PC-9 (cell line): ENCODE data around the gene PCBP2. TPM values are rescaled to one million over a fixed set of nuclear protein-coding genes. Genes with fewer than 3 reads are reported as not detected.

Experiments
- BruUV-seq: library from RNA; stranded (reverse); fragments of 400-500 nt; replicated peaks from 2 replicates; lab custom pipeline; 2021; lab: Mats Ljungman, UMichigan
- CTCF ChIA-PET: fragments of 300-600 bp; sonication (Branson Sonifier 250); formaldehyde crosslinking; loops from one replicate; lab custom pipeline; 2022; ENCODE audit warnings: antibody characterized with exemption; lab: Charles Lee
- POLR2A ChIA-PET: fragments of 300-600 bp; sonication (Branson Sonifier 250); formaldehyde crosslinking; loops from one replicate; lab custom pipeline; 2022; ENCODE audit warnings: antibody characterized with exemption; ENCODE audit not compliant: unreplicated experiment; lab: Charles Lee
- DNase-seq, 2 experiments: peaks; one replicate each; pipeline versions ENCODE4 v3.0.0 to v3.0.0-alpha.2; 2015 to 2022; ENCODE audit warnings: mixed read lengths in 1 of 2
- H2AFZ ChIP-seq: fragments of 200-600 bp; sonication (generic); 2 replicates; pipeline ENCODE4 v1.8.1; 2017; ENCODE audit warnings: antibody characterized with exemption
- H3F3A ChIP-seq: fragments of 200-600 bp; sonication (generic); 2 replicates; pipeline ENCODE4 v1.8.1; 2017; ENCODE audit warnings: antibody characterized with exemption, mild to moderate bottlenecking, low read depth; ENCODE audit not compliant: insufficient read depth
- H3K27ac ChIP-seq: fragments of 200-600 bp; sonication (generic); 2 replicates; pipeline ENCODE4 v1.6.1; 2016; ENCODE audit warnings: mixed run types
- H3K27me3 ChIP-seq: fragments of 200-600 bp; sonication (generic); 2 replicates; pipeline ENCODE4 v1.6.1; 2016; ENCODE audit warnings: low read depth, mixed run types; ENCODE audit not compliant: insufficient read depth
- H3K36me3 ChIP-seq: fragments of 200-600 bp; sonication (generic); 2 replicates; pipeline ENCODE4 v1.6.1; 2016; ENCODE audit warnings: low read depth, mixed run types
- H3K4me1 ChIP-seq: fragments of 200-600 bp; sonication (generic); replicated peaks from 2 replicates; pipeline ENCODE4 v1.6.1; 2016; ENCODE audit warnings: mixed run types; ENCODE audit not compliant: insufficient read depth
- H3K4me2 ChIP-seq: fragments of 200-600 bp; sonication (generic); 2 replicates; pipeline ENCODE4 v1.6.1; 2017; ENCODE audit warnings: mixed run types
- H3K4me3 ChIP-seq: fragments of 200-600 bp; sonication (generic); 2 replicates; pipeline ENCODE4 v1.6.1; 2016; ENCODE audit warnings: mixed run types
- H3K79me2 ChIP-seq: fragments of 200-600 bp; sonication (generic); 2 replicates; pipeline ENCODE4 v1.6.1; 2017; ENCODE audit warnings: low read depth, mixed run types
- H3K9me2 ChIP-seq: fragments of 200-600 bp; sonication (generic); 2 replicates; pipeline ENCODE4 v1.8.1; 2017; ENCODE audit warnings: mild to moderate bottlenecking; ENCODE audit not compliant: insufficient read depth
- H3K9me3 ChIP-seq: fragments of 200-600 bp; sonication (generic); 2 replicates; pipeline ENCODE4 v1.8.1; 2016; ENCODE audit warnings: low read depth; ENCODE audit not compliant: insufficient read depth
- H4K20me1 ChIP-seq: fragments of 200-600 bp; sonication (generic); 2 replicates; pipeline ENCODE4 v1.8.1; 2017; ENCODE audit not compliant: insufficient read depth
- CTCF ChIP-seq: fragments of 200-600 bp; sonication (generic); conservative IDR thresholded peaks from 2 replicates; pipeline ENCODE4 v1.6.1; 2017; ENCODE audit warnings: mixed run types, antibody characterized with exemption, mild to moderate bottlenecking, moderate library complexity
- EZH2 ChIP-seq: fragments of 200-600 bp; sonication (generic); IDR thresholded peaks from 2 replicates; pipeline ENCODE4 v1.8.0; 2017; ENCODE audit warnings: antibody characterized with exemption, low read depth
- intact Hi-C: fragments of 100-400 bp; cut with micrococcal nuclease; formaldehyde crosslinking; loops from one replicate; pipeline ENCODE4 v1.10.0; 2022; ENCODE audit not compliant: unreplicated experiment
- total RNA-seq: library from RNA; stranded (reverse); gene quantifications from 2 replicates; pipeline ENCODE4 v1.2.3, GENCODE V29; 2021

PCBP2 gene
- total RNA-seq, 1 experiment from 2014 or later, result 833 TPM

DNA sequence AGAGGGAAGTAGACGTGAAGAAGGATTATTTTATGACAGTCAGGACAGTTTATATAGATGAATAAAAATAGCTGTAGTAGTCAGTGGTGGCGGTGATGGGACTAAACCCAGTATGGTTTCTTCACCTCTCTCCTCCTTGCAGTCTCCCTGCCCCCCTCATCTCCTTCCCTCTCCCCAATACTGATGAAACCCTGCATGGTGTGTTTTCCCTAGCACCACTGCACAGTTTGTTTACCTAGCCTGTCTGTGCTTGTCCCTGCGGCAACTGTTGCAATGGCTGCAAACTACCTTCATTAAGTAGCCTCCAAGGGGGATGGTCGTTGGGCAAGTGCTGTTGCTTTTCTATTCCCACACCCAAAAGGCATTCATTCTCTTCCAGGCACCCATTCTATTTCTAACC is 14.7 kb downstream of the PCBP2 start:
- peaks cover 49% of the 10 kb centered on the region; the same call in 1 of the 2 replicates for H3K79me2 ChIP-seq
- peaks cover 75% of the 10 kb centered on the region for H3K36me3 ChIP-seq
- CTCF ChIA-PET, result no interaction called here
- peaks cover 88% of the 10 kb centered on the region for H3F3A ChIP-seq
- H3K4me2 ChIP-seq, result no peak overlapping the region
- H2AFZ ChIP-seq, result no peak overlapping the region
- no peaks in the 10 kb centered on the region for H3K9me3 ChIP-seq
- no peaks in the 10 kb centered on the region for H3K4me1 ChIP-seq
- BruUV-seq, result no TSS peak
- H3K4me3 ChIP-seq, result no peak overlapping the region
- no peak for TF ChIP-seq CTCF
- no peak for TF ChIP-seq EZH2
- no peaks in the 10 kb centered on the region for H3K9me2 ChIP-seq
- H3K27me3 ChIP-seq, result no peaks in the 10 kb centered on the region
- POLR2A ChIA-PET, result no interaction called here
- no peak for DNase-seq
- intact Hi-C loops, result no loop called here
- peaks cover 92% of the 10 kb centered on the region for H4K20me1 ChIP-seq
- no peak overlapping the region for H3K27ac ChIP-seq

DNA sequence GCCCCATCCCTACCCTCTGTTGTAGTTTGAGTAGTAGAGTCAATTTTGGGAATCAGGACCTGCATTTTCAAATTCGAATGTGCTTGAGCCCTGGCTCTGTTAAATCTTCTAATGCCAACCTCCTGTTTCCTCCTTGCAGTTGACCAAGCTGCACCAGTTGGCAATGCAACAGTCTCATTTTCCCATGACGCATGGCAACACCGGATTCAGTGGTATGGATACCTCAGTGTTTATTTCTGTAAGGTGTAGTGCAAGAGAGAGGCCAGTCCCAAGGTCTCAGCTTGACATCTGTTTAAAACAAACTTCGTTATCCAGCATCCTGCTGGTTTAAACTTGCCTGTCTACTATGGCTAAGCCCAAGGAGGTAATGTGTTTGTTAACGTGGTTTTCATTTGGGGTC is 15.2 kb downstream of the PCBP2 start:
- no peak for DNase-seq
- no peaks in the 10 kb centered on the region for H3K9me3 ChIP-seq
- BruUV-seq, result no TSS peak
- intact Hi-C loops, result no loop called here
- ChIA-PET POLR2A (no interaction called here), CTCF (no interaction called here)
- H3K4me1 ChIP-seq, result no peaks in the 10 kb centered on the region
- H3K4me2 ChIP-seq, result no peak overlapping the region
- no peak overlapping the region for H3K27ac ChIP-seq
- no peaks in the 10 kb centered on the region for H3K27me3 ChIP-seq
- H3K36me3 ChIP-seq, result peaks cover 75% of the 10 kb centered on the region
- TF ChIP-seq EZH2, result no peak
- TF ChIP-seq CTCF, result no peak
- H3K4me3 ChIP-seq, result no peak overlapping the region
- H3F3A ChIP-seq, result peaks cover 88% of the 10 kb centered on the region
- H3K79me2 ChIP-seq, result peaks cover 48% of the 10 kb centered on the region; the same call in 1 of the 2 replicates
- no peaks in the 10 kb centered on the region for H3K9me2 ChIP-seq
- H4K20me1 ChIP-seq, result peaks cover 92% of the 10 kb centered on the region
- H2AFZ ChIP-seq, result no peak overlapping the region

- Histone ChIP-seq H4K20me1 (peaks cover 90% of the 10 kb centered on the region), H3K36me3 (peaks cover 75% of the 10 kb centered on the region), H3K4me3 (no peak overlapping the region), H2AFZ (no peak overlapping the region), H3K9me3 (no peaks in the 10 kb centered on the region), H3K9me2 (no peaks in the 10 kb centered on the region), H3K27me3 (no peaks in the 10 kb centered on the region), H3K79me2 (peaks cover 47% of the 10 kb centered on the region; the same call in 1 of the 2 replicates), H3K4me2 (no peak overlapping the region), H3F3A (peaks cover 88% of the 10 kb centered on the region), H3K27ac (no peak overlapping the region), H3K4me1 (no peaks in the 10 kb centered on the region)
- ChIA-PET CTCF (interaction anchor here (0.6 kb wide), 1 partner anchor 23 kb away, joined by 7 read pairs; no protein-coding TSS in a partner anchor), POLR2A (interaction anchor here (0.6 kb wide), 1 partner anchor 85 kb away, joined by 4 read pairs; no protein-coding TSS in a partner anchor)
- DNase-seq, result no peak
- intact Hi-C loops, result no loop called here
- TF ChIP-seq EZH2 (no peak), CTCF (no peak)
- BruUV-seq, result TSS peak; percentile 4
Measured at GRCh38 chr12:53467880-53468279, 16.0 kb downstream of the PCBP2 start.
